Measurements from ENCODE around the gene MRPL53.

The MRPL53 gene

DNA sequence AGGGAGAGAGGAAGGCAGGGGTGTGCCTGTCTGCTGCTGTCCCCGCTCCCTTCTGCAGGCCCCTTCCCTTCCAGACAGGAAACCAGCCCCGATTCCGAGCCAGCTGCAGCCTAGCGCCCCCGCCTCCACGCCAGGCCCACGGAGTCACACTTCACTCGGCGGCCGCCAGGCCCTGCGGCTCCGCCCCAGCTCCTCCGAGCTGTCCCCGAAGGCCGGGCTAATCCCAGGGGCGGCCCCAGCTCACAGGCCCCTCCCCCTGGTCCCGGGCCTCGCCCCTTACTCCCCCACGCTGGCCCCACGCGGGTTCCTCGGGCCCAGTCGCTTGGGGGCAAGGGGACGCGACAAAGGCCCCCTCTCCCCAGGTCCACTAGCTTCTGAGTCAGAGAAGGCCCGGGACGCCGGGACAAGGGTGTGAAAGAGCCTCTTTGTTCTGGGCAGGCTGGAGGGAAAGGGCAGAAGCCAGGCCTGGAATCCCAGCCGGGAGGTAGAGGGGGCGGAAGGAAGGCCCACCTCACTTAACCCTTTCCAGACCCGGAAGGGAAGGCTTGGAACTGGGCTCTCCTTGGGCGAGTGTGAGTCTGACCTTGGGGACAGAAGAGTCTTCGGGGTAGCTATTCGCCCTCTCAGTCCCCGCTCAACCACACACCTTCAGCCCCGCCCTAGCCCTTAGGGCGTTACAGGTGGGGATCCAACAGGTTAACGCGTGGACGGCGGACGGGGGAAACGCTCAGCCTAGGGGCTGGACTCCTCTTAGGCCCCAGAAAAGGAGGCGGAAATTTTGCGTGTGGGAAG, 31.9 kb downstream of the MRPL53 start:
- peak; percentile 77 for DNase-seq (ENCODE audit: low read depth)
- TF ChIP-seq, protein P1, sequence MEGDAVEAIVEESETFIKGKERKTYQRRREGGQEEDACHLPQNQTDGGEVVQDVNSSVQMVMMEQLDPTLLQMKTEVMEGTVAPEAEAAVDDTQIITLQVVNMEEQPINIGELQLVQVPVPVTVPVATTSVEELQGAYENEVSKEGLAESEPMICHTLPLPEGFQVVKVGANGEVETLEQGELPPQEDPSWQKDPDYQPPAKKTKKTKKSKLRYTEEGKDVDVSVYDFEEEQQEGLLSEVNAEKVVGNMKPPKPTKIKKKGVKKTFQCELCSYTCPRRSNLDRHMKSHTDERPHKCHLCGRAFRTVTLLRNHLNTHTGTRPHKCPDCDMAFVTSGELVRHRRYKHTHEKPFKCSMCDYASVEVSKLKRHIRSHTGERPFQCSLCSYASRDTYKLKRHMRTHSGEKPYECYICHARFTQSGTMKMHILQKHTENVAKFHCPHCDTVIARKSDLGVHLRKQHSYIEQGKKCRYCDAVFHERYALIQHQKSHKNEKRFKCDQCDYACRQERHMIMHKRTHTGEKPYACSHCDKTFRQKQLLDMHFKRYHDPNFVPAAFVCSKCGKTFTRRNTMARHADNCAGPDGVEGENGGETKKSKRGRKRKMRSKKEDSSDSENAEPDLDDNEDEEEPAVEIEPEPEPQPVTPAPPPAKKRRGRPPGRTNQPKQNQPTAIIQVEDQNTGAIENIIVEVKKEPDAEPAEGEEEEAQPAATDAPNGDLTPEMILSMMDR (conservative IDR thresholded peaks at IDR 0.05; ENCODE audit: low read depth, low read length) = peak; percentile 28
- H3K4me3 ChIP-seq (ENCODE audit: low read depth, low read length) = peak overlapping the region; percentile 68

GRCh38 chr2:74439803-74440377, 32.6 kb downstream of the MRPL53 start:
- TF ChIP-seq, protein P1 (conservative IDR thresholded peaks at IDR 0.05; ENCODE audit: low read depth, low read length) = no peak
- DNase-seq (ENCODE audit: low read depth) = peak; percentile 46
- peak overlapping the region; percentile 68 for H3K4me3 ChIP-seq (ENCODE audit: low read depth, low read length)

DNA sequence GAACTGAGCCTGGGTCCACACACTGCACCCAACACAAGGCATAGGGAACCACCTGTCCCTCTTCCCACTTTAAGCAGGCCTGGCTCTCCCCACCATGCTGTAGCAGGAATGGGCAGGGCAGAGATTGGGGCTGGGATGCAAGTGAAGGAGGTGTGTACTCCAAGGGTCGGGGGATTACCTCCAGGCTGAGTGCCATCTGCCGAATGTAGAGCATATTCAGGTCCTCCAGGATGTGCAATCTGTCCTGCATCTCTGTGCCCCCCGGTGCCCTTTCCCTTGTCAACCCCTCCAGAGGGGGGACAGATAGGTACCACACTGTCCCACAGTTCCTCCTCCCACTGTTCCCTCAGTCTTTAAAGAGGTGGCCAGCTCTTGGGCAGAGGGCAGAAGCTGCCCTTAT, 33.1 kb downstream of the MRPL53 start:
- no peak for DNase-seq (ENCODE audit: low read depth)

DNA sequence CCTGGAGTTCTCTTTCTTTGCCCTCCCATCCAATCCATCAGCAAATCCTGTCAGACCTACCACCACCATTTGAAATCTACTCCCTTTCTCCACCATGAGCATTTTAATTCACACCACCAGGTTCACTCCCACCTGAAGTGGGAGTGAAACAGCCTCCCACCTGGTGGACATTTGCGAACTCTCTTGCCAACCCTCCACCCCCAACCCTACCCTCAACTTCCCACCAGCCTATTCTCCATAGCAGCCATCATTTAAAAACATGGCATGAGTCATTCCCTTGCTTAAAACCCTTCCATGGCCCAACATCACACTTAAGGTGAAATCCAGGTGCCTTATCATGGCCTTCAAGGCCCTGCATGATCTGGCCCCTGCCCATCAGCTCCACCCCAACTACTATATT, 34.2 kb downstream of the MRPL53 start:
- no peak for DNase-seq (ENCODE audit: low read depth)
- TF ChIP-seq, protein P1 (conservative IDR thresholded peaks at IDR 0.05; ENCODE audit: low read depth, low read length) = no peak
- no peak overlapping the region for H3K4me3 ChIP-seq (ENCODE audit: low read depth, low read length)

More for the DNA sequence above, 33.1 kb downstream of the MRPL53 start:
- TF ChIP-seq, protein P1 (conservative IDR thresholded peaks at IDR 0.05; ENCODE audit: low read depth, low read length) = no peak
- H3K4me3 ChIP-seq (ENCODE audit: low read depth, low read length) = peak overlapping the region; percentile 68

GRCh38 chr2:74436848-74437695, 35.4 kb downstream of the MRPL53 start:
- TF ChIP-seq, protein P1 (conservative IDR thresholded peaks at IDR 0.05; ENCODE audit: low read depth, low read length) = no peak
- H3K4me3 ChIP-seq (ENCODE audit: low read depth, low read length) = no peak overlapping the region
- DNase-seq (ENCODE audit: low read depth) = peak; percentile 75

DNA sequence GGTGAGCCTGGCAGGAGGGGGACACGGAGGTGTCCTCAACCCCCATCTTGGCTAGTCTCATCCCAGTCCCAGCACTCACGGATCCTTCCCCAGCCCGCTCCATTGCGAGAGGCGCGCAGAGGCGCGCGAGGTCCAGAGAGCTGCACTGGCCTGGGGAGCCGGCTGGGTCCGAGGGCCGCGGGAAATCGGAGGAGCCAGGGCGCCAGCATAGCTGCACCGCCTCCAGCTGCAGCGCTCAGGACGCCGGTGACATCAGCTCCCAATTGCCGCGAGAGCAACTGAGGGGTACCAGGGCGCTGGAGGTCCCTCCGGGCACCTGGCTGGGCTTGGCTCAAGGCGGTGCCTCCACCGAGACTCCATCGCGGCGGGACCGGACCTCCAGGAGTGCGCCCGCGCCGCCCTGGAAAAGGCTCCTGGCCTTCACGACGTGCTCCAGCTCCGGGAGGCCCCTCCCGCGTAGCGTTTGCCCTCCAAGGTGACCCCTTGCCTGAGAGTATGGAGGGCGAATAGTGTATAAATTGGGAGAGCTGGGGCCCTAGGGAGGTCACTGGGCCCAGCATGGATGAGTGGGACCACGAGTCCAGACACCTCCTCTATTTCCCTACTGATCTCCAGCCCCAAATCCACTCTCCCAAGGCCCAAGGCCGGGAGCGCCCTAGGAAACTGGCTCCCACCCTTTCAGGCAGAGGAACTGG, 36.2 kb downstream of the MRPL53 start:
- H3K4me3 ChIP-seq (ENCODE audit: low read depth, low read length) = no peak overlapping the region
- TF ChIP-seq, protein P1 (conservative IDR thresholded peaks at IDR 0.05; ENCODE audit: low read depth, low read length) = no peak
- no peak for DNase-seq (ENCODE audit: low read depth)

All from choroid plexus epithelial cell (primary cell).